Measurements from ENCODE around the gene MTA1. TPM values are rescaled to one million over a fixed set of nuclear protein-coding genes. Genes with fewer than 3 reads are reported as not detected.

MTA1 gene
- total RNA-seq (100 to 1,000 TPM in 1 of 2 donors, 10 to 100 TPM in 1; 71.5 to 111 TPM), polyA plus RNA-seq (10 to 100 TPM; 16.9 to 85.4 TPM)
- long read RNA-seq, donor 1, partial matches to known transcripts = 5 of 17 reads
- long read RNA-seq, donor 1, other reads (novel, unspliced or antisense) = 7 of 17 reads
- long read RNA-seq, donor 2, transcript MTA1-212 (2 exons, 700 nt) = major isoform, 9 of 42 reads
- long read RNA-seq, donor 2, partial matches to known transcripts = 11 of 42 reads
- long read RNA-seq, donor 2, other reads (novel, unspliced or antisense) = 13 of 42 reads

- intact Hi-C loops (cut with DNase I) = no loop called here
- Histone ChIP-seq H3K36me3 (ENCODE audit: control insufficient read depth in 1 of 2, insufficient read depth in 2 of 2, low read length in 1 of 2) (no peaks in the 10 kb centered on the region), H3K9me3 (ENCODE audit: control insufficient read depth, low read length) (no peaks in the 10 kb centered on the region), H3K27ac (ENCODE audit: low read depth in 1 of 2, low read length in 2 of 2) (peak within 1 kb of the TSS; percentile 15 to 38), H3K27me3 (ENCODE audit: control insufficient read depth in 1 of 2, insufficient read depth in 2 of 2, low read length in 1 of 2) (no peaks in the 10 kb centered on the region), H3K4me1 (ENCODE audit: control insufficient read depth in 1 of 2, insufficient read depth in 2 of 2, low read length in 2 of 2) (no peaks in the 10 kb centered on the region), H3K4me3 (ENCODE audit: low read length in 2 of 2) (peak within 1 kb of the TSS; percentile 77 to 93)
- DNase-seq = no peak
- 4 to 12% methylated on average over 23 to 96 of the region's 96 CpGs for WGBS, 2 donors
- peak; percentile 48 for ATAC-seq (ENCODE audit: low FRiP score)
Observed at GRCh38 chr14:105419195-105420091, at the start of gene MTA1. MTA1 (plus strand) TSS chr14:105419827; CDS start chr14:105420036, 209 bp downstream.

DNA sequence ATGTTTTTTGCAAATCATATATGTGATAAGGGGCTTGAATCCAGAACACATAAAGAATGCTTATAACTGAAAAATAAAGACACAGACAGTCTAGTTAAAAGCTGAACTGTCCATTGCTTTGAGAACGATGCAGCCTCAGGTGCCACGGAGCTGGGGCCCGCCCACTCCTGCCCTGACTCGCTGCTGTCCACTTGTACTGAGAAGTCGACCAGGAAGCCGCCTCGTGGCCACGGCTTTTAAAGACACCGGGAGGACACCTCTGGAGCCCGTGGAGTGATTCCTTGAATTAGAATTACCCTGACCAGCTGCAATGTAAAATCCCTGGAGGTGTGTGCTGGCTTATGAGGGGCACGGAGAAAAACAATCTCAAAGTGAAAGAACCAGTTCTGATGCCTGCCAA, 45.2 kb upstream of the MTA1 start:
- no peak overlapping the region for H3K4me3 ChIP-seq (ENCODE audit: low read length in 2 of 2)
- intact Hi-C loops (cut with DNase I) = loop anchor here (5.0 to 10.0 kb wide), 4 partner anchors 38 to 153 kb away; partner anchors contain the start of genes TEDC1 (in 1 of the 2) and TMEM121 (in 1 of the 2)
- H3K4me1 ChIP-seq (ENCODE audit: control insufficient read depth in 1 of 2, insufficient read depth in 2 of 2, low read length in 2 of 2) = no peaks in the 10 kb centered on the region
- H3K27ac ChIP-seq (ENCODE audit: low read depth in 1 of 2, low read length in 2 of 2) = no peak overlapping the region
- H3K36me3 ChIP-seq (ENCODE audit: control insufficient read depth in 1 of 2, insufficient read depth in 2 of 2, low read length in 1 of 2) = no peaks in the 10 kb centered on the region
- no peaks in the 10 kb centered on the region for H3K9me3 ChIP-seq (ENCODE audit: control insufficient read depth, low read length)
- DNase-seq (no peak), ATAC-seq (ENCODE audit: low FRiP score) (no peak)
- 87 to 90% methylated on average over 11 of the region's 11 CpGs for WGBS, 2 donors
- H3K27me3 ChIP-seq (ENCODE audit: control insufficient read depth in 1 of 2, insufficient read depth in 2 of 2, low read length in 1 of 2) = no peaks in the 10 kb centered on the region

GRCh38 chr14:105375635-105376057, 44.0 kb upstream of the MTA1 start:
- Histone ChIP-seq H3K27me3 (ENCODE audit: control insufficient read depth in 1 of 2, insufficient read depth in 2 of 2, low read length in 1 of 2) (no peaks in the 10 kb centered on the region), H3K4me1 (ENCODE audit: control insufficient read depth in 1 of 2, insufficient read depth in 2 of 2, low read length in 2 of 2) (no peaks in the 10 kb centered on the region), H3K9me3 (ENCODE audit: control insufficient read depth, low read length) (no peaks in the 10 kb centered on the region), H3K4me3 (ENCODE audit: low read length in 2 of 2) (no peak overlapping the region), H3K27ac (ENCODE audit: low read depth in 1 of 2, low read length in 2 of 2) (no peak overlapping the region), H3K36me3 (ENCODE audit: control insufficient read depth in 1 of 2, insufficient read depth in 2 of 2, low read length in 1 of 2) (no peaks in the 10 kb centered on the region)
- DNase-seq = no peak
- intact Hi-C loops (cut with DNase I) = loop anchor here in 1 of 2 donors (10.0 kb wide), 1 partner anchor 69 kb away; no protein-coding TSS in a partner anchor
- 79 to 83% methylated on average over 4 of the region's 4 CpGs for WGBS, 2 donors
- ATAC-seq (ENCODE audit: low FRiP score) = no peak

GRCh38 chr14:105376521-105377440, 42.8 kb upstream of the MTA1 start:
- intact Hi-C loops (cut with DNase I) = loop anchor here in 1 of 2 donors (10.0 kb wide), 1 partner anchor 68 kb away; no protein-coding TSS in a partner anchor
- no peak overlapping the region for H3K27ac ChIP-seq (ENCODE audit: low read depth in 1 of 2, low read length in 2 of 2)
- no peaks in the 10 kb centered on the region for H3K4me1 ChIP-seq (ENCODE audit: control insufficient read depth in 1 of 2, insufficient read depth in 2 of 2, low read length in 2 of 2)
- no peaks in the 10 kb centered on the region for H3K27me3 ChIP-seq (ENCODE audit: control insufficient read depth in 1 of 2, insufficient read depth in 2 of 2, low read length in 1 of 2)
- DNase-seq = no peak
- 83 to 84% methylated on average over 34 of the region's 34 CpGs for WGBS, 2 donors
- H3K4me3 ChIP-seq (ENCODE audit: low read length in 2 of 2) = no peak overlapping the region
- H3K36me3 ChIP-seq (ENCODE audit: control insufficient read depth in 1 of 2, insufficient read depth in 2 of 2, low read length in 1 of 2) = no peaks in the 10 kb centered on the region
- peak; percentile 28 for ATAC-seq (ENCODE audit: low FRiP score)
- no peaks in the 10 kb centered on the region for H3K9me3 ChIP-seq (ENCODE audit: control insufficient read depth, low read length)

GRCh38 chr14:105377555-105378182, 42.0 kb upstream of the MTA1 start:
- Histone ChIP-seq H3K4me3 (ENCODE audit: low read length in 2 of 2) (no peak overlapping the region), H3K27me3 (ENCODE audit: control insufficient read depth in 1 of 2, insufficient read depth in 2 of 2, low read length in 1 of 2) (no peaks in the 10 kb centered on the region), H3K9me3 (ENCODE audit: control insufficient read depth, low read length) (no peaks in the 10 kb centered on the region), H3K4me1 (ENCODE audit: control insufficient read depth in 1 of 2, insufficient read depth in 2 of 2, low read length in 2 of 2) (no peaks in the 10 kb centered on the region), H3K36me3 (ENCODE audit: control insufficient read depth in 1 of 2, insufficient read depth in 2 of 2, low read length in 1 of 2) (no peaks in the 10 kb centered on the region), H3K27ac (ENCODE audit: low read depth in 1 of 2, low read length in 2 of 2) (no peak overlapping the region)
- WGBS, 2 donors = 84 to 88% methylated on average over 23 of the region's 23 CpGs
- intact Hi-C loops (cut with DNase I) = loop anchor here in 1 of 2 donors (10.0 kb wide), 1 partner anchor 67 kb away; no protein-coding TSS in a partner anchor
- ATAC-seq (ENCODE audit: low FRiP score) (no peak), DNase-seq (no peak)

DNA sequence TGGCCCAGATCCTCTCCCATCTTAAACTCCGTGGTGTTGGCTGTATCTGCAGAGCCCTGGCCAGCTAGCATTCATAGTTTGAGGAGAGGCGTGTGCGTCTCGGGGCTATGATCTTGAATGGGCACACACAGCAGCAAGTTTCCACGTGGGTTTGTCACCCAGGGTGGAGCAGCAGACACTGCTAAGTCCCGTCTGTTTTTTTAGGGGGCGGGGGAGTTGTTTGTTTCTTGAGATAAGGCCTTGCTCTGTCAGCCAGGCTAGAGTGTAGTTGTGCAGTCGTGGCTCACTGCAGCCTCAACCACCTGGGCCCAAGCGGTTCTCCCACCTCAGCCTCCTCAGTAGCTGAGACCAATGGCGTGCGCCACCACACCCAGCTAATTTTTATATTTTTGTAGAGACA, 41.4 kb upstream of the MTA1 start:
- WGBS, 2 donors = 78 to 80% methylated on average over 11 of the region's 11 CpGs
- intact Hi-C loops (cut with DNase I) = loop anchor here in 1 of 2 donors (10.0 kb wide), 1 partner anchor 67 kb away; no protein-coding TSS in a partner anchor

GRCh38 chr14:105378873-105379685, 40.5 kb upstream of the MTA1 start:
- Histone ChIP-seq H3K36me3 (ENCODE audit: control insufficient read depth in 1 of 2, insufficient read depth in 2 of 2, low read length in 1 of 2) (peaks cover 0 to 2% of the 10 kb centered on the region in 2 donors), H3K27ac (ENCODE audit: low read depth in 1 of 2, low read length in 2 of 2) (no peak overlapping the region), H3K4me1 (ENCODE audit: control insufficient read depth in 1 of 2, insufficient read depth in 2 of 2, low read length in 2 of 2) (no peaks in the 10 kb centered on the region), H3K9me3 (ENCODE audit: control insufficient read depth, low read length) (no peaks in the 10 kb centered on the region), H3K4me3 (ENCODE audit: low read length in 2 of 2) (no peak overlapping the region), H3K27me3 (ENCODE audit: control insufficient read depth in 1 of 2, insufficient read depth in 2 of 2, low read length in 1 of 2) (no peaks in the 10 kb centered on the region)
- ATAC-seq (ENCODE audit: low FRiP score) (no peak), DNase-seq (no peak)
- intact Hi-C loops (cut with DNase I) = loop anchor here in 1 of 2 donors (10.0 kb wide), 1 partner anchor 66 kb away; no protein-coding TSS in a partner anchor
- WGBS, 2 donors = 91 to 92% methylated on average over 17 of the region's 17 CpGs

More for the DNA sequence above, 41.4 kb upstream of the MTA1 start:
- Histone ChIP-seq H3K4me1 (ENCODE audit: control insufficient read depth in 1 of 2, insufficient read depth in 2 of 2, low read length in 2 of 2) (no peaks in the 10 kb centered on the region), H3K27me3 (ENCODE audit: control insufficient read depth in 1 of 2, insufficient read depth in 2 of 2, low read length in 1 of 2) (no peaks in the 10 kb centered on the region), H3K27ac (ENCODE audit: low read depth in 1 of 2, low read length in 2 of 2) (no peak overlapping the region), H3K9me3 (ENCODE audit: control insufficient read depth, low read length) (no peaks in the 10 kb centered on the region), H3K4me3 (ENCODE audit: low read length in 2 of 2) (no peak overlapping the region), H3K36me3 (ENCODE audit: control insufficient read depth in 1 of 2, insufficient read depth in 2 of 2, low read length in 1 of 2) (no peaks in the 10 kb centered on the region)
- no peak for ATAC-seq (ENCODE audit: low FRiP score)
- no peak for DNase-seq

Data from aorta (tissue), 5 donors.